GM19035 (cell line): ENCODE measurements around the gene BMP7.

Experiments
- ATAC-seq: cut with Tn5 transposase; IDR thresholded peaks from one replicate; pipeline ENCODE4 v1.9.1; 2021; ENCODE audit not compliant: unreplicated experiment

BMP7 gene

GRCh38 chr20:57231951-57232428 is 34.5 kb downstream of the BMP7 start:
- ATAC-seq = no peak

- no peak for ATAC-seq
Observed at GRCh38 chr20:57231161-57231560, 35.3 kb downstream of the BMP7 start.

- ATAC-seq = no peak
Observed at GRCh38 chr20:57230247-57230646, 36.2 kb downstream of the BMP7 start.

GRCh38 chr20:57229490-57229889 is 37.0 kb downstream of the BMP7 start:
- no peak for ATAC-seq

GRCh38 chr20:57225830-57226229 is 40.6 kb downstream of the BMP7 start:
- ATAC-seq = no peak

GRCh38 chr20:57225197-57225733 is 41.2 kb downstream of the BMP7 start:
- ATAC-seq = no peak

GRCh38 chr20:57224641-57225138 is 41.8 kb downstream of the BMP7 start:
- no peak for ATAC-seq

GRCh38 chr20:57223648-57224489 is 42.6 kb downstream of the BMP7 start:
- ATAC-seq = no peak

- no peak for ATAC-seq
Observed at GRCh38 chr20:57222631-57222950, 43.9 kb downstream of the BMP7 start.

- no peak for ATAC-seq
Observed at GRCh38 chr20:57221916-57222630, 44.4 kb downstream of the BMP7 start.

- no peak for ATAC-seq
Observed at GRCh38 chr20:57220337-57221145, 45.9 kb downstream of the BMP7 start.

- ATAC-seq = no peak
Observed at GRCh38 chr20:57219071-57219677, 47.3 kb downstream of the BMP7 start.

GRCh38 chr20:57218489-57218888 is 48.0 kb downstream of the BMP7 start:
- no peak for ATAC-seq

- ATAC-seq = no peak
Observed at GRCh38 chr20:57217802-57218201, 48.6 kb downstream of the BMP7 start.

- no peak for ATAC-seq
Observed at GRCh38 chr20:57216669-57217068, 49.8 kb downstream of the BMP7 start.

GRCh38 chr20:57215826-57216471 is 50.5 kb downstream of the BMP7 start:
- ATAC-seq = no peak

GRCh38 chr20:57215426-57215825 is 51.0 kb downstream of the BMP7 start:
- ATAC-seq = no peak

GRCh38 chr20:57214948-57215347 is 51.5 kb downstream of the BMP7 start:
- ATAC-seq = no peak

GRCh38 chr20:57214427-57214826 is 52.0 kb downstream of the BMP7 start:
- no peak for ATAC-seq

- ATAC-seq = no peak
Observed at GRCh38 chr20:57213924-57214323, 52.5 kb downstream of the BMP7 start.
